HG03469 (cell line): ENCODE measurements around the gene TMEM217.
"Not testable (repeated sequence)": the region's sequence is repeated elsewhere in the genome, so short reads cannot be mapped to it uniquely, and the experiment has no call there.

Source experiments
- ATAC-seq: cut with Tn5 transposase; IDR thresholded peaks from one replicate; pipeline ENCODE4 v1.9.1; 2021; ENCODE audit warnings: mild to moderate bottlenecking, moderate library complexity, moderate number of reproducible peaks; ENCODE audit not compliant: unreplicated experiment

TMEM217 gene

DNA sequence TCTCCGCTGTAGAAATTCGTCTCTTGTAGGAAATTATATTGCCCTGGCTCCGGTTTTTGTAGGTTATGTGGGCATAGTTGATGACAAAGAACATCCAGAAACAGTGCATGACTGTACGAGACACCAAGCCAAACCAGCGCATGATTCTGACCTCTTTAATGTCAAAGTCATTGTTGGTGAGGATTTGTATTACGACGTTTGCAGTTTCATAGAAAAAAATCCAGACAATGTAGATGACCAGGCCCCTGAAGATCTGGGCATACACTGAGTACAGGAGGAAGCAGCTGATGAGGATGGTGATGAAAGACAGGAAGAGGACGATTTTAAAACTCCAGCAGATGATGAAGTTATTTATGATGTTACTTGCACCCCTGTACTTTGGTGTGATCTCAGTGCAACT is 39.4 kb downstream of the TMEM217 start:
- ATAC-seq = no peak

DNA sequence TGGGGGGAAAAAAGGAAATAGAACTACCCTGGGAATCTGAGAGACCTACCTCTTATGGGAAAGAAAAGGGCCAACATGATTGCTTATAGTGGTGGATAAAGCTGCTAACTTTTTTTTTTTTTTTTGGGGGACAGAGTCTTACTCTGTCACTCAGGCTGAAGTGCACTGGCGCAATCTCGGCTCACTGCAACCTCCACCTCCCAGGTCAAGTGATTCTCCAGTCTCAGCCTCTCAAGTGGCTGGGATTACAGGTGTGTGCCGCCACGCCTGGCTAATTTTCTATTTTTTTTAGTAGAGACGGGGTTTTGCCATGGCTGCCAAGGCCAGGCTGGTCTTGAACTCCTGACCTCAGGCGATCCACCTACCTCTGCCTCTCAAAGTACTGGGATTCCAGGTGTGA is 39.9 kb downstream of the TMEM217 start:
- ATAC-seq = no peak

DNA sequence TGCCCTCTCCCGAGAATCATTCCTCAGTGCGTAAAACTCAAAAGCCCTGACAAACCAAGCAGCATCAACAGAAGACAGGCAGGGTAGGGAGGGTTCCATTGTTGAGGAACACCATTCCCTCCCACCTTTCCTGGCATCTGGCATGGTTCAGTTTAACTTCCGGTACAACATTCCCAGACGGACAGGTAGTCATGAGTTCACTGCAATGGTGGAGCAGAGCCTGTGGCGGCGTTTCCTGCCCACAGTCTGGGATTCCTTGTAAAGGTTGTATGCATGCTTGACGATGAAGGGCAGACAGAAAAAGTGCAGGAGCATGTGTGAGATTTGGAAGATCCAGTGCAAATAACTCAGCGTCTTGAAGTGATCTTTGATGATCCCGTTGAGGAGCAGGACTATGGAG is 45.7 kb downstream of the TMEM217 start:
- ATAC-seq = no peak

DNA sequence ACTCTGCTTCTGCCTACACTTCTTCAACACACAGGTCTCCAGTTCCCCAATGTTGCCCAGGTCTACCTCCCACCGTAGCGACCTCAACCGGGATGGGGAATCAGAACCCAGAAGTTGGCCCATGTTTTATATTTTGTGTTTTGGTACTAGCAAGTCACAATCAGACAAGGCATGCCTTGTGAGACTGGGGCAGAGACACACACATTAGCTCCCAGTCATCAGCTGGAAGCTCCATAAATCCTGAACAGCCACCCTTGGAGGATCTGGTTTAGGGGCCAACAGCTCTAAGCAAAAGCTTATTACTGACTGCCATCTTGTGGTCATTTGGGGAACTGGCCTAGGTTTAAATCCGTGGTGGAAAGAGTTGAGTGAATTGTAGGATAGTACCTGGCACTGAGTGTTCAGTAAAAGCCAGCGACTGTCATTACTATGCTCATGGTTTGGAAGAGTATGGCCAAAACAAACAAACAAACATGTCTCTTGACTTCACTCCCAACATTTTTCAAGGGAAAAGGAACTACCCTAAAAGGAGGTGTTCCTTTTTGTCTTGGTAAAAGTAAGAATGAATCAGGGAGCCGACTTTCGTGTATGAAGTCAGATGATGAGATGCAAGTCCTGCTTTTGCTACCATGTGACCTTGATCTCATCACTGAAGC is 47.5 kb downstream of the TMEM217 start:
- no peak for ATAC-seq

DNA sequence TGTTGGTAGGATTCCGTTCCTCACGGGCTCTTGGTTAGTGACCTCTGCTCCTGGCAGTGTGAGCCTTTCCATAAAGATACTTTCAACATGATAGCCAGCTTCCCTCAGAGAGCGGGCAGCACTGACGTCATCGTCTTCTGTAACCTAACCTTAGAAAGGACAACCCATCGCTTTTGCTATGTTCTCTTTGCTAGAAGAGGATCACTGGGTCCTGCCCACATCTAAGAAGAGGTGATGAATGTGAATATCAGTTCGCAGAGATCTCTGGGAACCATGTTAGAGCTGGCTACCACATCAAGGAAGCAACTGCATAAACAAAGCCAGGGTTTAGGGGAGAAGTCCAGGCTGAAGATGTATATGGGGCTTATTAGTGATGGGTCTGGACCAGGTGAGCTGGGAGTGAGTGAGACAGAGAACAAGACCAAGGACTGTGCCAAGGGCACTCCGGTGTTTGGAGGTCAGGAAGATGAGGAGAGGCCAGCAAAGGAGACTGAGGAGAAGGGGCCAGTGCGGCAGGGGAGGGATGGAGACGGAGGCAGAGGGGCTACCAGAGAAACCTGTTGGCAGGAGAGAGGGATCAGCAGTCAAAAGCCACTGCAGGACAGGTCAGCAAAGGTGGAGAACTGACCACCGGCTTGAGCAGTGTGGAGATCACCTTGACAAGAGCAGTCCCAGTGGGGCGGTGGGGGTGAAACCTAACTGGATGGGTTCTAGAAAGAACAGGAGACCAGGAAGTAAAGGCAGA is 48.3 kb downstream of the TMEM217 start:
- ATAC-seq = no peak

DNA sequence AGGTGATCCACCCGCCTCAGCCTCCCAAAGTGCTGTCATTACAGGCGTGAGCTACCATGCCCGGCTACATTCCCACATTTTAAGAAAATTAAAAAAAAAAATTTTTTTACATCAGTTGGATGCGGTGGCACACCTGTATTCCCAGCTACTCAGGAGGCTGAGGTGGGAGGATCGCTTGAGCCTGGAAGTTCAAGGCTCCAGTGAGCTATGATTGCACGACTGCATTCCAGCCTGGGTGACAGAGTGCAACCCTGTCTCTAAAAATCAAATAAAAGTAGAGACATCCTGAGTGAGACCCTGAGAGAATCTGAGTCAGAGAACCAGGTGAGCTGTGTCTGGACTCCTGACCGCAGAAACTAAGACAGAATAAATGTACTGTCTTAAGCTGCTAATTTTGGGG is 49.2 kb downstream of the TMEM217 start:
- no peak for ATAC-seq

DNA sequence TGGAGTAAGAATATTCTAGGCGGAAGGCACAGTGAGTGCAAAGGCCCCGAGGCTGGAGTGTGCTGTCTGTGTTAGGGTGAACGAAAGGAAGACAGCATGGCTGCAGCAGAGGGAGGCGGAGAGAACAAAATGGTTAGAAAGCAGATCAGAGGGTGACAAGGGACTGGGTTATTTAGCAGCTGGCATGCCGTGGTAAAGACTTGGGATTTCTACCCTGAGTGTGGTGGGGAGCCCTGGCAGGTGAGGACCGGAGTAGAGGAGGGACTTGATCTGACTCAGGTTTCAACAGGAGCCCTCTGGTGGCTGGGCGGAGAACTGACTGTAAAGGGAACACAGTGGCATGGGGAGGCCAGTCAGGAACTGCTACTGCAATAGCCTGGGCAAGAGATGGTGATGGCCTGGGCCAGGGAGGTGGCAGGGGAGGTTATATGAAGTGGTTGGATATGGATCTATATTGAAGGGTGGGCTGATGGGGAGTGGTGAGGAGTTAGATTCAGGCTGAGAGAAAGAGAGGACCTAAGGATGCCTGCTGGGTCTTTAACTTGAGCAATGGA is 50.0 kb downstream of the TMEM217 start:
- ATAC-seq = no peak

DNA sequence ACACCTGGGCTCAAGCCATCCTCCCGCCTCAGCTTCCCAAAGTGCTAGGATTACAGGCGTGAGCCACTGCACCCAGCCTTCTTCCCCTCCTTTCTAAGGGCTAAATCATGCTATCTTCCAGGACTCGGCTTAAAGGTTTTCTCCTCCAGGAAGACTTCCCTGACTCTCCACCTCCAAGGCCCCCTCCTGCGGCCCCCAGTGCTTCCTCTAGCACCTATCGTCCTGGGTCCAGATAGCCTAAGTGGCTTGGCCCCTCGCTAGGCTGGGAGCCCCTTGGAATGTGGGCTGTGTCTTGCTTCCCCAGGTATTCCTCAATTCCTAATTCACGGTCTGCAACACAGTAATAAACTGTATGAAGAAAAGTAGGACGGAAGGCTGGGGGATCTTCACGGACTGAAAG is 51.3 kb downstream of the TMEM217 start:
- ATAC-seq = no peak

DNA sequence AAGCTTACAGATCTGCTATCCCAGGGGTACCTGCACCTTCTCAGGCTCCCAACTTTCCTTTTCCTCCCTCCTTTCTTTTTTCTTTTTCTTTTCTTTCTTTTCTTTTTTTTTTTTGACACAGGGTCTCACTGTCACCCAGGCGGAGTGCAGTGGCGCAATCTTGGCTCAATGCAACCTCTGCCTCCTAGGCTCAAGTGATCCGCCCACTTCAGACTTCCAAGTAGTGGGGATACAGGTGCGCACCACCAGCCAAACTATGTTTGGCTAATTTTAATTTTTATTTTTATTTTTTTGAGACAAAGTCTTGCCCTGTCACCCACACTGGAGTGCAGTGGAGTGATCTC is 52.0 kb downstream of the TMEM217 start:
- no peak for ATAC-seq

DNA sequence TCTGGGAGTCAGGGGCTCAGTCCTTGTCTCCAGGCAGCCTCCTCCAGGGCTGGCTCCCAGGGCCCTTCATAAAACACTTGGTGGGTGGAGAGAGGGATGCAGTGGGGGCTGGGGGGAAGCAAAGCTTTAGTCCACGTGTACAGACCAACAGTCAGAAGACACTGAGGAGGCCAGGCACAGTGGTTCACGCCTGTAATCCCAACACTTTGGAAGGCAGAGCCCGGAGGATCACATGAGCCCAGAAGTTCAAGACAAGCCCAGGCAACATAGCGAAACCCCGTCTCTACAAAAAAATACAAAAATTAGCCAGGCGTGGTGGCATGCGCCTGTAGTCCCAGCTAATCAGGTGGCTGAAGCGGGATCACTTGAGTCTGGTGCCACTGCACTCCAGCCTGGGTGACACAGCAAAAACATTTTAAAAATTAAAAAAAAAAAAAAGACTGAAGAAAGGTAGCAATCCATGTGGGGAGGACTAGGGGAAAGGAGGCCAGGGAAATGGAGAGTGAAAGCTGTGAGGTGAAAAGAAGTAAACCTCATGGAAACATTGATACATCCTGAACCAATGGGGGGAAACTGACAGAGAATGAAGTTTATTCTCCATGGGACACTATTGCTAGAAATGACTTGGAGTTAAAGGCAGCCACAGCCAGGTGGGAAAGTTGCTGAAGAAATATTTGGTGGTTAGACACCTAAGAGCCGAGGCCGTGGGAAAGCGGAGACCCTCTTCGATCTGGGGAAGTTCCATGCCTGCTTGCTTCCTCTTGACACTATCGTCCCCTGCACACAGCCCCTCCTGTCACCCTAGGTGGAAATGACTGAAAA is 52.6 kb downstream of the TMEM217 start:
- ATAC-seq = no peak

DNA sequence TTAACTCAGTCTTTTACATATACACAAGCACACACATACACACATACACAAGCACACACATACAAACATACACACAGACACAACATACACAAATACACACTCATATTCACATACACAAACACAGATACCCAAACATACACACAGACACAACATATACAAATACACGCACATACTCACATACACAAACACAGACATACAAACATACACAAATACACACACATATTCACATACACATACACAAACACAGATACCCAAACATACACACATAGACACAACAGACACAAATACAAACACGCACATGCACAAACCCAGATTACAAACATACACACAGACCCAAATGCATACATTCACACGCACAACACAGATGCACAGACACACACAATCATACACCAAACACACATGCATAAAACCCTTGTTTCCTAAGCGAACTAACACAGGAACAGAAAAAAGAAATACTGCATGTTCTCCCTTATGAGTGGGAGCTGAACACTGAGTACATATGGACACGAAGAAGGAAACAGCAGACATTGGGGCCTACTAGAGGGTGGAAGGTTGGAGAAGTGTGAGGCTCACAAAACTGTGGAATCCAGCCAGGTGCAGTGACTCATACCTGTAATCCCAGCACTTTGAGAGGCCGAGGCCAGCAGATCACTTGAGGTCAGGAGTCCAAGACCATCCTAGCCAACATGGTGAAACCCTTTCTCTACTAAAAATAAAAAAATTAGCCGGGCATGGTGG is 53.8 kb downstream of the TMEM217 start:
- ATAC-seq = no peak

DNA sequence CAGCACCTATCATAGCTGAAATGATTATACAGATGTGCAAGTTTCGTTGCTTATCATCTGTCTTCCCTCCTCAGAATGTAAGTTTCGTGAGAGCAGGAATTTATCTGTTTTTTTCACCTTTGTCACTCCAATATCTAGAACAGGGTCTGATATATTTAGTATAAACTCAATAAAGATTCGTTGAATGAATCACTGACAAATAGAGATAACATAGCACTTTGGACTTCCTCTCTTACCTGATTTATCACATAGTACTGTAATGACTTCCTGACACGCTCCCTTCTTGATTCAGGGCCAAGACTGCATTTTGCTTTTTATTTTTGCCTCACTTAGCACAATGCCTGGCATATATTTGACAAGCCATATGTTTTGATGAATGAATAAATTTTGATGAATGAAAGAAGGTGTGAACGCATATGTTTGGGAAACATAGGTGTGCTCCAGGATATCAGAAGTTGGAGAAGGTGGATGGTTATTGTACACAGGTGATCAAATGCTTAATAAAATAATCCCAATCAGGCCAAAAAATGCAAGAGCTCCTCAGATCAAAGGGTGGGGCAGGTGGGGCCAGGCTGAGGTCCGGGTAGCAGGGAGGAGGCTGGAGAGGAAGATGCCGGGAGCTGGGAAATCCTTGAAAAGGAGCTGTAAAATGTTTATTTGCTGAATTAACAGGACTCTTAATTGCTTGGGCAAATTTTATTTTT is 55.0 kb downstream of the TMEM217 start:
- ATAC-seq = no peak

DNA sequence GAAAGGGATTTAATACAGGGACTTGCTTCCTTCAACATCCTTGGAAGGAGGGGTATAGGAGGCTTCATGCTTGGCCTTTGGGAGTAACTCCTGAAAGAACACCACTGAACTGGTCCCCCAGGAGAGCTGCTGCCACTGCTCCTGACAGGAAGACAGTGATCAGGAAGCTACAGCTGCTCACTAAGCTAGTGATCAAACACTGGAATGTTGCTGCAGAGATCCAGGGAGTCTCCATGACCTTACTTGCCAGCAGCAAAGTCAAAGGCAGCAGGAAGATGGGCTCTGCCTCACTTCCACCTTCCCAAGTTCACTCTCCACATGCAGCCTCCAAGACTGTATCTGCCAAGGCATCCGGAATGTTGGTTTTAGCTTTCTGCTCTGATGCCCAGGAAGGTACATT is 56.2 kb downstream of the TMEM217 start:
- ATAC-seq = no peak

DNA sequence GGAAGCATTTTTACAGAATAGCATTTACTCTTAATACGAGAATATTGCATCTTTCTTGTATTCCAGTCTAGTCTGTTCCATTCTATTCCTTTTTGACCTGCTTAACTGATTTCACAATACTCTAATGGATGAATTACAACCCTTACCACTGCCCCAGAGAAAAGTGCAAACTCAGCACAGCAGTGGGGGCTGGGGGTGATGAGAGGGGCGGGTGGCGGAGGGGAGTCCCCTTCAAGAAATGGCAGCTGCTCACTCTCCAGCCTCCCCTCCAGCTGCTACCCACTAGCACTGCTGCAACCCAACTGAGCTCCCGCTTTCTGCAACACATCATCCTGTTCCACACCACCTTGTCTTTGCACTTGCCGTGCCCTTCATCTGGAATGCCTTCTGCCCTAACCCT is 57.9 kb downstream of the TMEM217 start:
- no peak for ATAC-seq

DNA sequence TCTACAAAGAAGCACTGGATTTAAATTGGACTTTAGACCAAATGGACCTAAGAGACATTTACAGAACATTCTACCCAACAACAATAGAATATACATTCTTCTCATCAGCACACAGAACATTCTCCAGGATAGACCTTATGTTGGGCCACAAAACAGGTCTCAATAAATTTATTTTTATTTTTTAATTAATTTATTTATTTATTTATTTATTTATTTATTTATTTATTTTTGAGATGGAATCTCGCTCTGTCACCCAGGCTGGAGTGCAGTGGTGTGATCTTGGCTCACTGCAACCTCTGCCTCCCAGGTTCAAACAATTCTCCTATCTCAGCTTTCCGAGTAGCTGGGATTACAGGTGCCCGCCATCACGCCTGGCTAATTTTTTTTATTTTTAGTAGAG is 61.5 kb downstream of the TMEM217 start:
- ATAC-seq = not testable (repeated sequence)

DNA sequence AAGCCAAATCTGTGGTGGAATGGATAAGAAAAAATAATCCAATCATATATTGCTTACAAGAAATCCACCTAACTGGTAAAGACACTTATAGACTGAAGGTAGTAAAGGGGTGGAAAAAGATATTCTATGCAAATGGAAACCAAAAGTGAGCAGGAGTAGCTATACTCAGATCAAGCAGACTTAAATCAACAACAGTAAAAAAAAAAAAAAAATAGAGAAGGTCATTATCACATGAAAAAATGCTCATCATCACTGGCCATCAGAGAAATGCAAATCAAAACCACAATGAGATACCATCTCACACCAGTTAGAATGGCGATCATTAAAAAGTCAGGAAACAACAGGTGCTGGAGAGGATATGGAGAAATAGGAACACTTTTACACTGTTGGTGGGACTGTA is 63.1 kb downstream of the TMEM217 start:
- ATAC-seq = not testable (repeated sequence)

DNA sequence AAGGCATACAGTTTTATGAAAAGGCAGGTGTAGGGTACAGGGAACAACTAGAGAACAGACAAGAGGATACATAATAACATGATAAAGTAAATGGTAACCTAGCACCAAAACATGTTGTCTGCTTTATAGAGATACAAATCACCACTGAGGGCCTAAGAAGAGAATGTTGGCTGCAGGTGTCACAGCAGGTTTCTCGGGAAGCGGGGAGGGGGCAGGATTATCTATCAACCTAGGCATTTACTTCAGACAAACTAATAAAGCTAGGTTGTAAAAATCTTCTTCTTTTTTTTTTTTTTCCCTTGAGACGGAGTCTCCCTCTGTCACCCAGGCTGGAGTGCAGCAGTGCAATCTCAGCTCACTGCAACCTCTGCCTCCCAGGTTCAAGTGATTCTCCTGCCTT is 65.3 kb downstream of the TMEM217 start:
- ATAC-seq = no peak

DNA sequence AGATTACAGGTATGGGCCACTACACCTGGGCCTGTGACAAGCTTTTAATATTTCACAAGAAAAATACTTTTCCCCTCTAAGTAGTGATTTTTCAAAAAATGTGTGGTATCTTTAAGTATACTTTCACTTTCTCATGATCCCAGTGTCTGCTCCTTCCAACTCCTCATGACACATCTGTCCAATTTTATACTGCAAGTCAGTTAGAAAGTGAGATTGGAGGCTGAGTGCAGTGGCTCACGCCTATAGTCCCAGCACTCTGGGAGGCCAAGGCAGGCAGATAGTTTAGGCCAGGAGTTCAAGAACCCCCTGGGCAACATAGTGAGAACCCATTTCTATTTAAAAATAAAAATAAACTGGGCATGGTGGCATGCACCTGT is 67.8 kb downstream of the TMEM217 start:
- no peak for ATAC-seq

DNA sequence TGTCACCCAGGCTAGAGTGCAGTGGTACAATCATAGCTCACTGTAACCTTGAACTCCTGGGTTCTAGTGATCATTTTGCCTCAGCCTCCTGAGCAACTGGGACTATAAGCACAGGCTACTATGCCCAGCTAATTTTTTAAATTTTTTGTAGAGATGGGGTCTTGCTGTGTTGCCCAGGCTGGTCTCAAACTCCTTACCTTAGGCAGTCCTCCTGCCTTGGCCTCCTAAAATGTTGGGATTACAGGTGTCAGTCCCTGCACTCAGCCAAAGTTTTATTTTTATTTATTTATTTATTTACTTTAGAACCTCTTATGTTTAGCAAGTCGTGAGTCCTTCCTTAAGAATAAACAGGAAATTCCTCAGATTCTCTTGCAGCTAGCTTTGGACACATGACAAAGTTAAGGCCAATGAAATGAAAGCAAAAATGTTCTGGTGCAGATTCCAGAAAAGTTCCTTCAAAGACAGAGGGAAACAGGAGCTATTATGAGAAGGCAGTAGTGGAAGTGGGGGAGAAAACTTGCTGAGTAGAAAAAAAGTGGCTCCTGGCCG is 68.9 kb downstream of the TMEM217 start:
- ATAC-seq = no peak
